GM12873 (cell line): ENCODE results near the gene ZNF236.

Experiments used
- CTCF ChIP-seq: IDR thresholded peaks from 2 replicates; pipeline ENCODE4 v1.5.1; 2012; ENCODE audit warnings: low read depth, mild to moderate bottlenecking, moderate library complexity, low read length, control low read depth; ENCODE audit not compliant: insufficient read depth; ENCODE audit errors: missing control alignments

The ZNF236 gene

GRCh38 chr18:77015771-77016710 is 193.7 kb downstream of the ZNF236 start:
- no peak for TF ChIP-seq CTCF

GRCh38 chr18:77016936-77017335 is 194.6 kb downstream of the ZNF236 start:
- TF ChIP-seq CTCF, result no peak

- TF ChIP-seq CTCF, result no peak
Measured at GRCh38 chr18:77017355-77017754, 195.0 kb downstream of the ZNF236 start.

GRCh38 chr18:77019641-77020040 is 197.3 kb downstream of the ZNF236 start:
- TF ChIP-seq CTCF, result no peak
